HCT116 (cell line): ENCODE measurements around the gene PHF5A. TPM values are rescaled to one million over a fixed set of nuclear protein-coding genes. Genes with fewer than 3 reads are reported as not detected.

Experiments
- ATAC-seq: fragments of 200-7000 bp; cut with Tn5 transposase; 2 replicates; pipeline ENCODE4 v1.9.1; 2020; ENCODE audit warnings: mild to moderate bottlenecking, moderate library complexity
- BruUV-seq: library from RNA; stranded (reverse); fragments of 400-500 nt; replicated peaks from 2 replicates; lab custom pipeline; 2021; lab: Mats Ljungman, UMichigan
- CTCF ChIA-PET: fragments of 300-600 bp; sonication (Branson Sonifier 250); formaldehyde crosslinking; loops from one replicate; lab custom pipeline; 2021; ENCODE audit warnings: antibody characterized with exemption; lab: Charles Lee
- POLR2A ChIA-PET: fragments of 300-600, 350-600 bp; sonication (Branson Sonifier 250); formaldehyde crosslinking; loops from one replicate; lab custom pipeline; 2021; ENCODE audit warnings: antibody characterized with exemption; lab: Charles Lee
- RAD21 ChIA-PET, 2 experiments: fragments of 300-600 bp; sonication (Branson Sonifier 250); formaldehyde crosslinking; loops; one replicate each; lab custom pipeline; 2023; ENCODE audit warnings: low total read pairs in 2 of 2; ENCODE audit not compliant: uncharacterized antibody in 2 of 2, unreplicated experiment in 2 of 2, low non-redundant PET in 1 of 2; lab: Charles Lee
- DNase-seq: peaks from one replicate; pipeline ENCODE4 v3.0.0-alpha.2; 2010; ENCODE audit warnings: low read depth, low spot score
- H2AFZ ChIP-seq: fragments of 200-600 bp; shearing (Covaris generic), sonication (generic); 2 replicates; pipeline ENCODE4 v1.6.1; 2017; ENCODE audit warnings: low read depth, mixed run types, mixed read lengths, antibody characterized with exemption, low read length; ENCODE audit not compliant: poor library complexity, severe bottlenecking
- H3K27ac ChIP-seq: 2 replicates; pipeline ENCODE4 v1.5.1; 2012; ENCODE audit warnings: low read depth, low read length
- H3K27me3 ChIP-seq: fragments of 200-600 bp; sonication (generic); 2 replicates; pipeline ENCODE4 v1.6.1; 2016; ENCODE audit warnings: mixed run types, low read length, mixed read lengths; ENCODE audit not compliant: insufficient read depth
- H3K36me3 ChIP-seq, 2 experiments: fragments of 200-500 bp in 1 of 2; fragments of 200-600 bp in 1 of 2; sonication (Bioruptor generic) in 1 of 2; sonication (generic) in 1 of 2; 2 replicates each; pipeline versions ENCODE4 v1.5.1 to v1.6.1; 2014 to 2016; ENCODE audit warnings: low read length in 2 of 2, inconsistent platforms in 1 of 2, mixed read lengths in 1 of 2, mixed run types in 1 of 2; ENCODE audit not compliant: insufficient read depth in 2 of 2, control insufficient read depth in 1 of 2
- H3K4me1 ChIP-seq, 2 experiments: fragments of 200-600 bp in 1 of 2; sonication (generic) in 1 of 2; 2 replicates each; pipeline versions ENCODE4 v1.5.1 to v1.6.1; 2012 to 2017; ENCODE audit warnings: low read length in 2 of 2, inconsistent platforms in 1 of 2, mild to moderate bottlenecking in 1 of 2, mixed read lengths in 1 of 2, mixed run types in 1 of 2, moderate library complexity in 1 of 2; ENCODE audit not compliant: insufficient read depth in 2 of 2, control insufficient read depth in 1 of 2
- H3K4me2 ChIP-seq: fragments of 200-600 bp; sonication (generic); 2 replicates; pipeline ENCODE4 v1.6.1; 2017; ENCODE audit warnings: mixed run types, low read length, mixed read lengths
- H3K4me3 ChIP-seq, 2 experiments: fragments of 200-600 bp in 1 of 2; sonication (generic) in 1 of 2; replicated peaks in 1 of 2; 2 replicates each; pipeline ENCODE4 v1.5.1; 2011 to 2016; ENCODE audit warnings: low read length in 2 of 2, control low read depth in 1 of 2, low read depth in 1 of 2, mild to moderate bottlenecking in 1 of 2, mixed read lengths in 1 of 2, mixed run types in 1 of 2
- H3K79me2 ChIP-seq: fragments of 200-600 bp; sonication (generic); 2 replicates; pipeline ENCODE4 v1.6.1; 2017; ENCODE audit warnings: mild to moderate bottlenecking, mixed run types, low read length, moderate library complexity, mixed read lengths; ENCODE audit not compliant: insufficient read depth
- H3K9ac ChIP-seq: fragments of 200-600 bp; sonication (generic); 2 replicates; pipeline ENCODE4 v1.6.1; 2016; ENCODE audit warnings: low read length, mixed read lengths
- H3K9me2 ChIP-seq: fragments of 200-600 bp; sonication (generic), shearing (Covaris generic); 2 replicates; pipeline ENCODE4 v1.6.1; 2017; ENCODE audit warnings: mixed run types, mild to moderate bottlenecking, moderate library complexity; ENCODE audit not compliant: insufficient read depth
- H3K9me3 ChIP-seq, 2 experiments: fragments of 200-500 bp in 1 of 2; fragments of 200-600 bp in 1 of 2; sonication (Bioruptor generic) in 1 of 2; sonication (generic) in 1 of 2; 2 replicates each; pipeline ENCODE4 v1.6.1; 2014 to 2017; ENCODE audit warnings: low read length in 2 of 2, mixed read lengths in 2 of 2, inconsistent platforms in 1 of 2, low read depth in 1 of 2, mild to moderate bottlenecking in 1 of 2, mixed run types in 1 of 2, moderate library complexity in 1 of 2; ENCODE audit not compliant: control insufficient read depth in 1 of 2, insufficient read depth in 1 of 2
- H4K20me1 ChIP-seq: fragments of 200-600 bp; sonication (generic), shearing (Covaris generic); 2 replicates; pipeline ENCODE4 v1.6.1; 2017; ENCODE audit warnings: mixed run types, mild to moderate bottlenecking, moderate library complexity; ENCODE audit not compliant: insufficient read depth
- ATF3 ChIP-seq: IDR thresholded peaks from 2 replicates; pipeline ENCODE4 v1.6.1; 2012
- CBX3 ChIP-seq: IDR thresholded peaks from 2 replicates; pipeline ENCODE4 v1.6.1; 2012; ENCODE audit warnings: low read depth
- CTCF ChIP-seq, 3 experiments: fragments of 200-600 bp in 1 of 3; sonication (generic) in 1 of 3; IDR thresholded peaks in 2 of 3; conservative IDR thresholded peaks in 1 of 3; 2 replicates each; pipeline ENCODE4 v1.5.1; 2012 to 2017; ENCODE audit warnings: low read depth in 2 of 3, low read length in 2 of 3, antibody characterized with exemption in 1 of 3, borderline replicate concordance in 1 of 3, control low read depth in 1 of 3, mild to moderate bottlenecking in 1 of 3, mixed read lengths in 1 of 3, mixed run types in 1 of 3, moderate library complexity in 1 of 3; ENCODE audit not compliant: insufficient read depth in 1 of 3
- EGR1 ChIP-seq: IDR thresholded peaks from 2 replicates; pipeline ENCODE4 v1.6.1; 2012; ENCODE audit warnings: low read depth
- ELF1 ChIP-seq: IDR thresholded peaks from 2 replicates; pipeline ENCODE4 v1.6.1; 2012; ENCODE audit warnings: low read depth, borderline replicate concordance
- EZH2 ChIP-seq: fragments of 200-600 bp; sonication (generic); IDR thresholded peaks from 2 replicates; pipeline ENCODE4 v1.6.1; 2017; ENCODE audit warnings: antibody characterized with exemption, mixed run types
- EZH2phosphoT487 ChIP-seq: fragments of 200-600 bp; IDR thresholded peaks from 2 replicates; pipeline ENCODE4 v1.6.1; 2018; ENCODE audit warnings: antibody characterized with exemption, borderline replicate concordance
- FOSL1 ChIP-seq: IDR thresholded peaks from 2 replicates; pipeline ENCODE4 v1.6.1; 2012; ENCODE audit warnings: low read depth
- JUND ChIP-seq: IDR thresholded peaks from 2 replicates; pipeline ENCODE4 v1.6.1; 2012
- MAX ChIP-seq: IDR thresholded peaks from 2 replicates; pipeline ENCODE4 v1.6.1; 2012
- POLR2AphosphoS5 ChIP-seq: IDR thresholded peaks from 2 replicates; pipeline ENCODE4 v1.6.1; 2011; ENCODE audit warnings: mild to moderate bottlenecking, low read depth, low read length, moderate library complexity
- REST ChIP-seq: IDR thresholded peaks from 2 replicates; pipeline ENCODE4 v1.6.1; 2012; ENCODE audit warnings: low read depth
- SIN3A ChIP-seq: IDR thresholded peaks from 2 replicates; pipeline ENCODE4 v1.6.1; 2012; ENCODE audit warnings: low read depth
- SP1 ChIP-seq: IDR thresholded peaks from 2 replicates; pipeline ENCODE4 v1.6.1; 2012; ENCODE audit warnings: low read depth
- SRF ChIP-seq: IDR thresholded peaks from 2 replicates; pipeline ENCODE4 v1.6.1; 2012; ENCODE audit warnings: low read depth
- TCF7L2 ChIP-seq: IDR thresholded peaks from 2 replicates; pipeline ENCODE4 v1.7.0; 2011; ENCODE audit warnings: borderline replicate concordance, inconsistent platforms; ENCODE audit not compliant: insufficient read depth, insufficient read length; ENCODE audit errors: extremely low read depth
- YY1 ChIP-seq: IDR thresholded peaks from 2 replicates; pipeline ENCODE4 v1.6.1; 2011; ENCODE audit warnings: low read length, low read depth, moderate library complexity, mild to moderate bottlenecking; ENCODE audit not compliant: insufficient replicate concordance; ENCODE audit errors: extremely low read depth
- ZBTB33 ChIP-seq: IDR thresholded peaks from 2 replicates; pipeline ENCODE4 v1.6.1; 2011; ENCODE audit warnings: mild to moderate bottlenecking, low read length, moderate library complexity; ENCODE audit not compliant: insufficient replicate concordance; ENCODE audit errors: extremely low read depth
- ZFX ChIP-seq: fragments of 450-650 bp; IDR thresholded peaks from 2 replicates; pipeline ENCODE4 v1.6.1; 2017
- ZNF274 ChIP-seq: fragments of 200-500 bp; sonication (Bioruptor generic); IDR thresholded peaks from 2 replicates; pipeline ENCODE4 v1.6.1; 2014; ENCODE audit warnings: mild to moderate bottlenecking, low read depth, low read length, inconsistent platforms
- intact Hi-C: fragments of 100-400 bp; cut with micrococcal nuclease; formaldehyde crosslinking; loops from 2 replicates; pipeline ENCODE4 v1.10.0; 2022
- total RNA-seq: library from RNA; stranded (reverse); gene quantifications from one replicate; pipeline ENCODE4 v1.2.1, GENCODE V29; 2021; ENCODE audit not compliant: unreplicated experiment

The PHF5A gene
- total RNA-seq, 1 experiment from 2014 or later = 86.0 TPM

- ChIA-PET RAD21 (no interaction called here), POLR2A (no interaction called here)
These were observed 16.5 kb upstream of the PHF5A start for GRCh38 chr22:41485033-41485432.

More at GRCh38 chr22:41485033-41485432, 16.5 kb upstream of the PHF5A start:
- BruUV-seq = no TSS peak
- Histone ChIP-seq H4K20me1 (peaks cover 12% of the 10 kb centered on the region; the same call in 1 of the 2 replicates), H3K27me3 (no peaks in the 10 kb centered on the region), H3K79me2 (peaks cover 90% of the 10 kb centered on the region), H3K27ac (no peak overlapping the region), H2AFZ (no peak overlapping the region), H3K9me3 (no peaks in the 10 kb centered on the region), H3K4me1 (peaks cover 3 to 23% of the 10 kb centered on the region in 2 experiments; a peak in 3 of 4 replicates), H3K4me2 (no peak overlapping the region), H3K9ac (no peak overlapping the region), H3K9me2 (no peaks in the 10 kb centered on the region), H3K4me3 (no peak overlapping the region), H3K36me3 (no peaks in the 10 kb centered on the region)
- ATAC-seq (no peak), DNase-seq (no peak)
- TF ChIP-seq SIN3A (no peak), ZNF274 (no peak), FOSL1 (no peak), EZH2 (no peak), POLR2AphosphoS5 (no peak), SRF (no peak), JUND (no peak), YY1 (no peak), ELF1 (no peak), ATF3 (no peak), TCF7L2 (no peak), CBX3 (no peak), EZH2phosphoT487 (no peak), ZFX (no peak), EGR1 (no peak), SP1 (no peak), REST (no peak), CTCF (IDR thresholded peaks at IDR 0.05 in 2 of 3, conservative IDR thresholded peaks at IDR 0.05 in 1 of 3; ENCODE audit: borderline replicate concordance in 1 of 3, insufficient read depth in 1 of 3, low read depth in 2 of 3, low read length in 2 of 3) (no peak), ZBTB33 (no peak), MAX (no peak)
- CTCF ChIA-PET = no interaction called here
- intact Hi-C loops = no loop called here
